ENCODE measurements around the gene SRL. TPM values are rescaled to one million over a fixed set of nuclear protein-coding genes. Genes with fewer than 3 reads are reported as not detected.
"Not testable (repeated sequence)": the region's sequence is repeated elsewhere in the genome, so short reads cannot be mapped to it uniquely, and the experiment has no call there.

The SRL gene
- total RNA-seq, 4 donors from 2014 or later: 0.84 to 3.6 (median 1.5) TPM

- H3K36me3 ChIP-seq: peaks cover 0 to 13% (median 0%) of the 10 kb centered on the region in 3 donors
- peaks cover 0 to 4% (median 0%) of the 10 kb centered on the region in 4 donors for H3K4me1 ChIP-seq
- peak; percentile 99 for DNase-seq (ENCODE audit: low spot score in 2 of 2)
- no peaks in the 10 kb centered on the region for H3K9me3 ChIP-seq
- 0% methylated on average over 40 to 51 of the region's 80 CpGs for WGBS, 2 donors
- H3K27me3 ChIP-seq: no peaks in the 10 kb centered on the region
- peak overlapping the region; percentile 52 to 68 (median 56) for H3K4me3 ChIP-seq
- H3K27ac ChIP-seq: peak overlapping the region; percentile 79 to 94 (median 87)
- peak; percentile 56 to 73 for TF ChIP-seq POLR2A (IDR thresholded peaks at IDR 0.05)
- TF ChIP-seq, protein P1, sequence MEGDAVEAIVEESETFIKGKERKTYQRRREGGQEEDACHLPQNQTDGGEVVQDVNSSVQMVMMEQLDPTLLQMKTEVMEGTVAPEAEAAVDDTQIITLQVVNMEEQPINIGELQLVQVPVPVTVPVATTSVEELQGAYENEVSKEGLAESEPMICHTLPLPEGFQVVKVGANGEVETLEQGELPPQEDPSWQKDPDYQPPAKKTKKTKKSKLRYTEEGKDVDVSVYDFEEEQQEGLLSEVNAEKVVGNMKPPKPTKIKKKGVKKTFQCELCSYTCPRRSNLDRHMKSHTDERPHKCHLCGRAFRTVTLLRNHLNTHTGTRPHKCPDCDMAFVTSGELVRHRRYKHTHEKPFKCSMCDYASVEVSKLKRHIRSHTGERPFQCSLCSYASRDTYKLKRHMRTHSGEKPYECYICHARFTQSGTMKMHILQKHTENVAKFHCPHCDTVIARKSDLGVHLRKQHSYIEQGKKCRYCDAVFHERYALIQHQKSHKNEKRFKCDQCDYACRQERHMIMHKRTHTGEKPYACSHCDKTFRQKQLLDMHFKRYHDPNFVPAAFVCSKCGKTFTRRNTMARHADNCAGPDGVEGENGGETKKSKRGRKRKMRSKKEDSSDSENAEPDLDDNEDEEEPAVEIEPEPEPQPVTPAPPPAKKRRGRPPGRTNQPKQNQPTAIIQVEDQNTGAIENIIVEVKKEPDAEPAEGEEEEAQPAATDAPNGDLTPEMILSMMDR (IDR thresholded peaks at IDR 0.05): no peak
- TF ChIP-seq EP300 (IDR thresholded peaks at IDR 0.05): peak; percentile 56 to 87
Measured at GRCh38 chr16:4253394-4254150, 11.7 kb upstream of the SRL start.

DNA sequence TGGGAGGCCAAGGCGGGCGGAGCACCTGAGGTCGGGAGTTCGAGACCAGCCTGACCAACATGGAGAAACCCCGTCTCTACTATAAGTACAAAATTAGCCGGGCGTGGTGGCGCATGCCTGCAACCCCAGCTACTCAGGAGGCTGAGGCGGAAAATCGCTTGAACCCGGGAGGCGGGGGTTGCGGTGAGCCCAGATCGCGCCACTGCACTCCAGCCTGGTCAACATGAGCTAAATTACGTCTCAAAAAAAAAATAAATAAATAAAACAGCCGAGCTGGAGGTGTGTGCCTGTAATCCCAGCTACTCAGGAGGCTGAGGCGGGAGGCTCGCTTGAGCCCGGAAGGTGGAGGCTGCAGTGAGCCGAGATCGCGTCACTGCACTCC lies 11.1 kb upstream of the SRL start:
- Histone ChIP-seq H3K27ac (peak overlapping the region; percentile 79 to 94 (median 87)), H3K4me3 (peak overlapping the region; percentile 52 to 68 (median 56))
- 62 to 67% methylated on average over 23 of the region's 23 CpGs for WGBS, 2 donors
- H3K27me3 ChIP-seq; DNase-seq (ENCODE audit: low spot score in 2 of 2); H3K4me1 ChIP-seq; H3K9me3 ChIP-seq; H3K36me3 ChIP-seq: not testable (repeated sequence)

DNA sequence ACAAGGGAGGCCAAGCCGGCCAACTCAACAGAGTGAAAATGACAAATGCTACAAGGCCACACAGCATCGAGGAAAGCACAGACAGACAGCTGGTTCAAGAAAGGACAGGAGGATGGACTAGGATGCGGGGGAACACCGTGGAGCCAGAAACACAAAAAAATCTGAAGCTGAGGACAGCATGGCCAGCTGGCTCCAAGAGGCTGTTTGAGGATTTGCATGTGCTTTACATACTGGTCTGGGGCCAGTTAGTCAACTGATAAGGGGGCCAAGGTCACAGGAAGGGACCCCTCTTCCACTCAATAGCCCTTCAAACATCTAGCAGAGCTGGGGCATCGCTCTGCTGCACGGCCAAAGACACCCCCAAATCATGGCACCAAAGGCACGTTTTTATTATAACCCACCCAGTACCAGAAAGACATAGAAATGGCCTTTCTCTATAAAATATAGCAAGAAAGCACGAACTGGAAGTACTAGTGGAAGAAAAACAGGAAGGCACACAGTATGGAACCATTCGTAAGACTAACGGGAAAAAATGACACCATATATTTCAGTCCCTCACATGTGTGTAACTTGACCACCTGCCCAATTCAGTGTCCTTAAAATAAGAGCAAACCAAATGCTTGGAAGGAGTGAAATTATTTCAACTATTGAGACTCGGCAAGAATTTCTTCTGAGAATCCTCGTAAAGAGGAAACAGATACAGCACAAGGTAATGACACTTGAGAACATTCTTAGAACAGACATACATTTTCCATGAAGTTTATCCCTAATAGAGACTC lies 7.8 kb upstream of the SRL start:
- H3K27me3 ChIP-seq: no peaks in the 10 kb centered on the region
- H3K9me3 ChIP-seq: no peaks in the 10 kb centered on the region
- no peak overlapping the region for H3K4me3 ChIP-seq
- peaks cover 0 to 4% (median 0%) of the 10 kb centered on the region in 4 donors for H3K4me1 ChIP-seq
- H3K36me3 ChIP-seq: peaks cover 0 to 12% (median 0%) of the 10 kb centered on the region in 3 donors
- WGBS, 2 donors: 82 to 88% methylated on average over 12 of the region's 12 CpGs
- TF ChIP-seq, protein P1 (IDR thresholded peaks at IDR 0.05): no peak
- TF ChIP-seq POLR2A (IDR thresholded peaks at IDR 0.05) (no peak), EP300 (IDR thresholded peaks at IDR 0.05) (no peak)
- no peak for DNase-seq (ENCODE audit: low spot score in 2 of 2)
- H3K27ac ChIP-seq: no peak overlapping the region

GRCh38 chr16:4247460-4247784 lies 5.5 kb upstream of the SRL start:
- no peak for DNase-seq (ENCODE audit: low spot score in 2 of 2)
- H3K9me3 ChIP-seq: no peaks in the 10 kb centered on the region
- H3K4me3 ChIP-seq: no peak overlapping the region
- no peak for TF ChIP-seq POLR2A (IDR thresholded peaks at IDR 0.05)
- no peaks in the 10 kb centered on the region for H3K27me3 ChIP-seq
- no peaks in the 10 kb centered on the region for H3K4me1 ChIP-seq
- 76 to 80% methylated on average over 7 of the region's 7 CpGs for WGBS, 2 donors
- no peak overlapping the region for H3K27ac ChIP-seq
- H3K36me3 ChIP-seq: peaks cover 0 to 12% (median 0%) of the 10 kb centered on the region in 3 donors

DNA sequence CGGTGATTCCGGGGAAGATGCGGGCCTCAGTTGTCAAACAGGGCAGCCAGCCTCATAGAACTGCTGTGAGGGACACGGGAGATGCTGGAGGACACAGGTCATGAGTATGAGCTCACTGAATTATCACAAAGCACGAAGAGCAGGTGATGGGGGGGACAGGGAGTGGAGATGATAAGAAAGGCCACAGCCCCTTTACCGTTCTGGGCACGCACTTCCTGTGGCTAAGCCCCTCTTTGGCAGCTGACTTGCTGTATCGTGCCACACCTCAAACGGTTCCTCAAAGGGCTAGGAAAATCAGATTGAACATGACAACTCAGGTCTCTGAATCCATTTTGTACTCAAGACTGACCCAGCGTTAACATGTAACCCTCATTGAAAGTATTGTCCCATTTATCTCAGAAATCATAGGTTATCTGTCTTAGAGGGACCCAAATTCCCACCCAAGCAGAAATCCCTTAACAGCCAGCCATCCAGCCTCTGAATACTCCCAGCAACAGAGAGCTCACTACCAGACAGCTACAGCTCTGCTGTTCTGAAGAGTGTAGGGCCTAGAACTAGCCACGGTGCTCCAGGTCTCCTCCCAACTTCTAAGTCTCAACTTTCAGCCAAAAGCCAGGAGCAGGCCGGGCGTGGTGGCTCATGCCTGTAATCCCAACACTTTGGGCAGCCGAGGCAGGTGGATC lies 5.0 kb upstream of the SRL start:
- DNase-seq (ENCODE audit: low spot score in 2 of 2): no peak
- Histone ChIP-seq H3K36me3 (peaks cover 0 to 12% (median 0%) of the 10 kb centered on the region in 3 donors), H3K9me3 (no peaks in the 10 kb centered on the region), H3K27me3 (no peaks in the 10 kb centered on the region), H3K27ac (no peak overlapping the region), H3K4me3 (no peak overlapping the region), H3K4me1 (no peaks in the 10 kb centered on the region)
- WGBS, 2 donors: 86 to 88% methylated on average over 14 of the region's 14 CpGs
- TF ChIP-seq, protein P1 (IDR thresholded peaks at IDR 0.05): no peak
- TF ChIP-seq EP300 (IDR thresholded peaks at IDR 0.05): no peak
- no peak for TF ChIP-seq POLR2A (IDR thresholded peaks at IDR 0.05)

All from tibial nerve (tissue), 4 donors.